ENCODE measurements around the gene EVX2.

- TF ChIP-seq CTCF (IDR thresholded peaks at IDR 0.05), result no peak
- TF ChIP-seq ZFX (IDR thresholded peaks at IDR 0.05; ENCODE audit: borderline replicate concordance), result no peak
Measured at GRCh38 chr2:176128172-176128981, 44.6 kb upstream of the EVX2 start.

All from 22Rv1 (cell line).